Ascending aorta (tissue), 2 donors: ENCODE data around the gene CYTH4. TPM values are rescaled to one million over a fixed set of nuclear protein-coding genes. Genes with fewer than 3 reads are reported as not detected.
A peak's percentile ranks its signal among the peaks of the same experiment; 100 is the strongest.

ENCODE experiments used
- DNase-seq, 2 donors: peaks; one replicate each; pipeline ENCODE4 v3.0.0-alpha.2; 2019; ENCODE audit warnings: low spot score in 2 of 2
- H3K27ac ChIP-seq, 2 donors: fragments of 200-600 bp; sonication (generic); one replicate each; pipeline ENCODE4 v1.5.1; 2016 to 2017; ENCODE audit warnings: mild to moderate bottlenecking in 1 of 2
- H3K27me3 ChIP-seq: fragments of 200-600 bp; sonication (generic); one replicate; pipeline ENCODE4 v1.5.1; 2017
- H3K36me3 ChIP-seq, 2 donors: fragments of 200-600 bp; sonication (generic); one replicate each; pipeline ENCODE4 v1.5.1; 2016
- H3K4me1 ChIP-seq, 2 donors: fragments of 200-600 bp; sonication (generic); one replicate each; pipeline ENCODE4 v1.5.1; 2016 to 2017; ENCODE audit warnings: mild to moderate bottlenecking in 1 of 2
- H3K4me3 ChIP-seq, 2 donors: fragments of 200-600 bp; sonication (generic); one replicate each; pipeline ENCODE4 v1.5.1; 2016 to 2017; ENCODE audit warnings: mild to moderate bottlenecking in 1 of 2
- H3K9me3 ChIP-seq, 2 donors: fragments of 200-600 bp; sonication (generic); one replicate each; pipeline ENCODE4 v1.5.1; 2016
- intact Hi-C: fragments of 100-400 bp; cut with DNase I; formaldehyde crosslinking; loops from one replicate; pipeline ENCODE4 v1.15.1; 2023
- total RNA-seq: library from RNA; depleted of rRNA; stranded (reverse); fragments of >200 nt; gene quantifications from one replicate; pipeline ENCODE4 v1.1.0, GENCODE V29; 2016
- TF ChIP-seq, protein P1 (sequence below), 3 experiments: fragments of 200-600 bp in 2 of 3; fragments of 450-650 bp in 1 of 3; sonication (generic) in 2 of 3; IDR thresholded peaks; one replicate each; pipeline ENCODE4 v1.5.1; 2016 to 2019; ENCODE audit warnings: antibody characterized with exemption in 3 of 3, mild to moderate bottlenecking in 1 of 3, moderate library complexity in 1 of 3

CYTH4 gene
- total RNA-seq, 1 donor from 2014 or later: 130 TPM

DNA sequence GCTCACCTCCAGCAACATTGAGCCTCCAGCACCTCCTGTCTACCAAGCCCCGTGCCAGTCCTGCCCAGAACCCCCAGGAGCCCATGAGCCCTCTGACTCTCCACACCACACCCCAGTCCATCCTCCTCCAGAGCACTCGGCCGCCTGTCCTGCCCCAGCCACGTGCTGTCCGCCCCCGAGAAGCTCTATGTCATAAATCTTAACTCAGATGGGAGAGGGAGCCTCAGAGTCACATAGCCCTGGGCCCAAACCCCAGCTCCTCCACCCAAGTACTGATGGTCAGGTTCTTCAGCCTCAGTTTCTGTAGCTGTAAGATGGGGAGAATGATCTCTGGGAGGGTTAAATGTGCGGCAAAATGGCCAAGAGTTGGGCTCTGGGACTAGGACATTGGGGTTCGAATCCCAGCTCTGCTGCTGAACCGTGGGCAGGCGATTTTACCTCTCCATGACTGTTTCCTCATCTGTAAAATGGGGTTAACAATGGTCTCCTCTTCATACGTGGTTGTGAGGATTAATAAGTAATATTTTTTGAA, 27.8 kb downstream of the CYTH4 start:
- H3K27ac ChIP-seq: no peak overlapping the region
- no peak overlapping the region for H3K4me3 ChIP-seq
- no peaks in the 10 kb centered on the region for H3K9me3 ChIP-seq
- peaks cover 6 to 12% of the 10 kb centered on the region in 2 donors for H3K4me1 ChIP-seq
- no peak for DNase-seq
- no peaks in the 10 kb centered on the region for H3K27me3 ChIP-seq
- intact Hi-C loops: loop anchor here (5.0 to 10.0 kb wide), 2 partner anchors 147 to 285 kb away; no protein-coding TSS in a partner anchor
- H3K36me3 ChIP-seq: no peaks in the 10 kb centered on the region
- TF ChIP-seq, protein P1, sequence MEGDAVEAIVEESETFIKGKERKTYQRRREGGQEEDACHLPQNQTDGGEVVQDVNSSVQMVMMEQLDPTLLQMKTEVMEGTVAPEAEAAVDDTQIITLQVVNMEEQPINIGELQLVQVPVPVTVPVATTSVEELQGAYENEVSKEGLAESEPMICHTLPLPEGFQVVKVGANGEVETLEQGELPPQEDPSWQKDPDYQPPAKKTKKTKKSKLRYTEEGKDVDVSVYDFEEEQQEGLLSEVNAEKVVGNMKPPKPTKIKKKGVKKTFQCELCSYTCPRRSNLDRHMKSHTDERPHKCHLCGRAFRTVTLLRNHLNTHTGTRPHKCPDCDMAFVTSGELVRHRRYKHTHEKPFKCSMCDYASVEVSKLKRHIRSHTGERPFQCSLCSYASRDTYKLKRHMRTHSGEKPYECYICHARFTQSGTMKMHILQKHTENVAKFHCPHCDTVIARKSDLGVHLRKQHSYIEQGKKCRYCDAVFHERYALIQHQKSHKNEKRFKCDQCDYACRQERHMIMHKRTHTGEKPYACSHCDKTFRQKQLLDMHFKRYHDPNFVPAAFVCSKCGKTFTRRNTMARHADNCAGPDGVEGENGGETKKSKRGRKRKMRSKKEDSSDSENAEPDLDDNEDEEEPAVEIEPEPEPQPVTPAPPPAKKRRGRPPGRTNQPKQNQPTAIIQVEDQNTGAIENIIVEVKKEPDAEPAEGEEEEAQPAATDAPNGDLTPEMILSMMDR (IDR thresholded peaks at IDR 0.05): no peak

DNA sequence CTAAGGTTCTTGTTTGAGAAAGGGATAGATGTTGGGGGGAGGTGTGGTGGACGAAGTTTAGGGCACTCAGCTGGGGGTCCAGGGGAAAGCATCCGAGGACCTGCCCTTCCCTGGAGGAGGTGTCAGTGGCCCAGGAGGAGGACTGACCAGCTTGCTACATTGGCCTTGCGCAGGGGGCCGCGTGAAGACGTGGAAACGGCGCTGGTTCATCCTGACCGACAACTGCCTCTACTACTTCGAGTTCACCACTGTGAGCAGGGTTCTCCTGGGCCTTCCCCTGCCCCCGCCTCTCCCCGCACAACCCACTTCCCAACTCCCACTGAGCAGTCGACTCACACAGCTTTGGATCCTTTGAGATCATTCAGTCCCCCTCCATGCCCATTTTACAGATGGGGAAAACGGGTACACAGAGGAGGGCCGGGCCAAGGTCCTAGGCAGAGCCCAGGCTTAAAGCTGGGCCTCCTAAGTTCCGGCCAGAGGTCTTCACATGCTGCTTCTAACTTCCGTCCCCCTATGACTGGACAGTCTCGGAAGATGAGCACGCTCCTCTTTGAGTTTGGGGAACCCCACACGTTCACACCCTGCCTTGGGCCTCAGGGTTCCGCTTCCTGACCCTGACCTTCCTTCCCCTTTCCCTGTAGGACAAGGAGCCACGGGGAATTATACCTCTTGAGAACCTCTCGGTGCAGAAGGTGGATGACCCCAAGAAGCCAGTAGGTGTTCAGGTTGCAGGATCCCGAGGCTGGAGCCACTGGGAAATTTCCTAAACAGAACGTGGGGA, 28.7 kb downstream of the CYTH4 start:
- no peak overlapping the region for H3K27ac ChIP-seq
- H3K9me3 ChIP-seq: no peaks in the 10 kb centered on the region
- DNase-seq: peak in 1 of 2 donors; percentile 70
- H3K27me3 ChIP-seq: no peaks in the 10 kb centered on the region
- H3K4me3 ChIP-seq: no peak overlapping the region
- TF ChIP-seq, protein P1 (IDR thresholded peaks at IDR 0.05): no peak
- H3K4me1 ChIP-seq: peaks cover 6 to 12% of the 10 kb centered on the region in 2 donors
- H3K36me3 ChIP-seq: no peaks in the 10 kb centered on the region
- intact Hi-C loops: loop anchor here (5.0 to 10.0 kb wide), 2 partner anchors 146 to 284 kb away; no protein-coding TSS in a partner anchor

DNA sequence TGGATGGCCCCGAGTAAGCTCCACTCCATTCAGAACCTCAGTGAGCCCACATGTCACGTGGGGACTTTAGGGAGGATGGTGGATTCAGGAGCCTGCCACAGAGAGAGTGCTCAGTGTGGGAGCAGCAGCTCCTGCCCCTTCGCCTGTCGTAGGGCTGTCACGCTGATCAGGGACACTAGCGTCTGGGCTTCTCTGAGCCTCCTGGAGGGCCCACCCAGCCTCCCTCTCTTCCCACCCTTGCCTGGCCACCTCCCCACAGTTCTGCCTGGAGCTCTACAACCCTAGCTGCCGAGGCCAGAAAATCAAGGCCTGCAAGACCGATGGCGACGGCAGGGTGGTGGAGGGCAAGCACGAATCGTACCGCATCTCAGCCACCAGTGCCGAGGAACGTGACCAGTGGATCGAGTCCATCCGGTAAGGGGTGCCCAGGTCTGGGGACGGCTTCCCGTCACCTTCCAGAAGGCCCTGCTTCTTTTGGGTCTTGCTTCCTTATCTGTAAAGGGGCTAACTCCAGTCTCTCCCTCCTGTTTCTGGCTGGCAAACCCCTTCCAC, 29.5 kb downstream of the CYTH4 start:
- Histone ChIP-seq H3K4me1 (peaks cover 4 to 12% of the 10 kb centered on the region in 2 donors), H3K36me3 (no peaks in the 10 kb centered on the region), H3K9me3 (no peaks in the 10 kb centered on the region), H3K27me3 (no peaks in the 10 kb centered on the region), H3K4me3 (no peak overlapping the region), H3K27ac (no peak overlapping the region)
- TF ChIP-seq, protein P1 (IDR thresholded peaks at IDR 0.05): no peak
- intact Hi-C loops: loop anchor here (5.0 to 10.0 kb wide), 2 partner anchors 145 to 283 kb away; no protein-coding TSS in a partner anchor
- no peak for DNase-seq

DNA sequence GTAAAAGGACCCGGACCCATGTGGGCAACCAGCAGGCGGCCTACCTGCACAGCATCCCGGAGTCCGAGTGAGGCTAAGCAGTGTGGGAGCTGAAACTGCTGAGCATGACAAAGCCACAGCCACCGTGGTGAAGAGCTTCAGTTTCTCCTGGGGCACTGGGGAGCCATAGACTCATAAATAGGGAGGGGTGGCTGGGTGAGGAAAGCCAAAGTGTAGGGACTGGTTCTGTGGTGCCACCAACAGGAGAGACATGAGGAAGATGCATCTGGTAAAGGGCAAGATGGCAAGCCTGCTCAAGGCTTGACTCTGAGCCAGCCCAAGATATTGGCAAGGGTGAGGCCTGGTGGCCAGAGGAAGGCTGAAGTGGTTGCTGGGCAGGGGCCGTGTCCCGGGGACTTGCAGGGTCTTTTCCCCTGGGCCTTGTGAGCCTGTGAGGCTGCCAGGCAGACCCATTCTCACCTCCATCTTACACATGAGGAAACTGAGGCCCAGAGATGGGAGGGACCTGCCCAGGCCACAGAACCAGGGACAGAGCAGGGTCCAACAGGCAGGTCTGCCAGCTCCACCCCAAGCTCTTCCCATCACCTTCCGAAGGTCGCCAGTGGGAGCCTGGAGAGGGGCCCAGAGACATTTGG, 30.4 kb downstream of the CYTH4 start:
- no peak overlapping the region for H3K27ac ChIP-seq
- no peaks in the 10 kb centered on the region for H3K36me3 ChIP-seq
- no peak for DNase-seq
- intact Hi-C loops: loop anchor here (5.0 to 10.0 kb wide), 2 partner anchors 145 to 282 kb away; no protein-coding TSS in a partner anchor
- peaks cover 0 to 5% of the 10 kb centered on the region in 2 donors for H3K4me1 ChIP-seq
- H3K4me3 ChIP-seq: no peak overlapping the region
- no peaks in the 10 kb centered on the region for H3K27me3 ChIP-seq
- TF ChIP-seq, protein P1 (IDR thresholded peaks at IDR 0.05): no peak
- H3K9me3 ChIP-seq: no peaks in the 10 kb centered on the region

DNA sequence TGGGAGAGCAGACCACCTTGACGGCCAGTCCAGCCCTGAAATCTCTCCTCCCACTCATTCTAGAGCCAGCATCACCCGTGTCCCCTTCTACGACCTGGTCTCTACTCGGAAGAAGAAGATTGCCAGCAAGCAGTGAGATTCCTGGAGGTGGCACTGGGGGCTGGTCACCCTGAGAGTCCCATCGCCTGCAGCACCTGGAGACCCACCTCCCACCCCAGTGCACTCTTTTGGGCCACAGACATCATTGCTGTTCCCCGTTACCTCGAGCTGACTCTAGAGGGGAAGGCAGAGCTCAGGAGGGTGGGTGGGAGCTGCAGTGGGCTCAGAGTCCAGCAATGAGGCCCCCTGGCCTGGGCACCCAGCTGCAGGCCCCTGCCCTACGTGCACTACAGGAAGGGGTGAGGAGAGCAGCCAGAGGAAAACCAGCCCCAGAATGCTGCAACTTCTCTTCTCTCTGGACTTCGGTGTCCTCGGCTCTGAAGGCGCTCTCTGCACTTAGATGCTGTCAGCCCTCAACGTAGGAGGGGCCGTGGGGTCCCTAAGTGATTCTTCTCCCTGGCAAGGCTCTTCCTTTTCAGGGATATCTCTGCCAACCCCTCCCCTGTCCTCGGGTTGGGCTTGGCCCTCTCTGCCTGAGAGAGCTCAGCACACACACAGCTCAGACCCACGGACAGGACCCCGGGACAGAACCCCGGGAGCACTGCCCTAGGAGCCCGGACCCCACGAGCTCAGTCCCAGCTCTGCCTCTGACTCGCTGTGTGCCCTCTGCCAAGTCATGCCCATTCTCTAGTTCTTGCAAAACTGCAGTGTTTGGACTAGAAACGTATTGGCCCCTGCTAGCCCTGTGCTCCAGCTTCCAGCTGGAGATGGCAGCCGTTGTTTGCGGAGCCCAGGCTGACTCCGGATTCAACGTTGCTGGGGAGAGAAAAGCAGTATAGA, 31.3 kb downstream of the CYTH4 start:
- Histone ChIP-seq H3K36me3 (no peaks in the 10 kb centered on the region), H3K27me3 (no peaks in the 10 kb centered on the region), H3K4me3 (no peak overlapping the region), H3K27ac (no peak overlapping the region), H3K9me3 (no peaks in the 10 kb centered on the region), H3K4me1 (no peaks in the 10 kb centered on the region)
- intact Hi-C loops: loop anchor here (5.0 to 10.0 kb wide), 2 partner anchors 144 to 281 kb away; no protein-coding TSS in a partner anchor
- TF ChIP-seq, protein P1 (IDR thresholded peaks at IDR 0.05): no peak
- DNase-seq: no peak
